T-helper 2 cell treated with Interferon-gamma antibody and Interleukin-4, amounts not matched to agents 100 ng/mL and 5 ng/mL, for 36 hours (primary cell): ENCODE data around the gene BSDC1. TPM values are rescaled to one million over a fixed set of nuclear protein-coding genes. Genes with fewer than 3 reads are reported as not detected.

ENCODE experiments used
- total RNA-seq: library from RNA; stranded (reverse); gene quantifications from 2 replicates; pipeline ENCODE4 v1.2.3, GENCODE V29; 2022

BSDC1 gene
- total RNA-seq, 1 donor from 2014 or later = 49.9 TPM

Other genes with a start within 250 kb of the BSDC1 start
- gene TXLNA, start 214.8 kb downstream of the BSDC1 start, total RNA-seq = 79.4 and 79.8 TPM in 2 replicates
- 34.3 and 35.5 TPM in 2 replicates for gene CCDC28B, start 193.8 kb downstream of the BSDC1 start, total RNA-seq
- gene IQCC, start 188.8 kb downstream of the BSDC1 start, total RNA-seq = 4.3 and 5.3 TPM in 2 replicates
- gene DCDC2B, start 185.4 kb downstream of the BSDC1 start, total RNA-seq = not detected in 2 replicates
- gene TMEM234, start 172.1 kb downstream of the BSDC1 start, total RNA-seq = 13.7 and 17.5 TPM in 2 replicates
- 203 and 215 TPM in 2 replicates for gene EIF3I, start 172.0 kb downstream of the BSDC1 start, total RNA-seq
- 0.34 and 0.52 TPM in 2 replicates for gene FAM167B, start 147.2 kb downstream of the BSDC1 start, total RNA-seq
- 413 and 422 TPM in 2 replicates for gene LCK, start 143.2 kb downstream of the BSDC1 start, total RNA-seq
- 202 and 216 TPM in 2 replicates for gene HDAC1, start 102.4 kb downstream of the BSDC1 start, total RNA-seq
- gene MARCKSL1, start 58.2 kb downstream of the BSDC1 start, total RNA-seq = 24.6 and 28.4 TPM in 2 replicates
- gene FAM229A, start 32.0 kb downstream of the BSDC1 start, total RNA-seq = 7.3 and 7.9 TPM in 2 replicates
- gene TSSK3, start 31.9 kb downstream of the BSDC1 start, total RNA-seq = 0.64 and 1.7 TPM in 2 replicates
- gene ZBTB8B, start 70.6 kb upstream of the BSDC1 start, total RNA-seq = not detected in 2 replicates
- 0.39 and 0.64 TPM in 2 replicates for gene ZBTB8A, start 145.0 kb upstream of the BSDC1 start, total RNA-seq